NCI-H2196 treated with DMSO at 0.1 percent for 48 hours (cell line): ENCODE results near the gene MAMDC2.
"Not testable (repeated sequence)": the region's sequence is repeated elsewhere in the genome, so short reads cannot be mapped to it uniquely, and the experiment has no call there.

Source experiments
- DNase-seq: peaks from one replicate; lab custom pipeline; 2025; ENCODE audit not compliant: unreplicated experiment; lab: John Stamatoyannopoulos, UW

MAMDC2 gene

GRCh38 chr9:70036641-70037040, 7.0 kb upstream of the MAMDC2 start:
- no peak for DNase-seq

- not testable (repeated sequence) for DNase-seq
These were observed 5.5 kb upstream of the MAMDC2 start for GRCh38 chr9:70038171-70038621.

- no peak for DNase-seq
These were observed 3.2 kb upstream of the MAMDC2 start for GRCh38 chr9:70040376-70040903.

- no peak for DNase-seq
These were observed 1.0 kb upstream of the MAMDC2 start for GRCh38 chr9:70042461-70043215.

GRCh38 chr9:70043285-70043684, 363 bp upstream of the MAMDC2 start:
- no peak for DNase-seq

- DNase-seq = no peak
These were observed 1.1 kb downstream of the MAMDC2 start for GRCh38 chr9:70044490-70045307.

GRCh38 chr9:70045452-70045851, 1.8 kb downstream of the MAMDC2 start:
- no peak for DNase-seq

- DNase-seq = no peak
These were observed 2.8 kb downstream of the MAMDC2 start for GRCh38 chr9:70046274-70047070.

GRCh38 chr9:70049236-70049635, 5.6 kb downstream of the MAMDC2 start:
- no peak for DNase-seq

GRCh38 chr9:70049672-70050271, 6.1 kb downstream of the MAMDC2 start:
- DNase-seq = no peak

GRCh38 chr9:70052768-70053167, 9.1 kb downstream of the MAMDC2 start:
- DNase-seq = no peak

GRCh38 chr9:70053864-70054263, 10.2 kb downstream of the MAMDC2 start:
- peak; percentile 41 for DNase-seq

GRCh38 chr9:70054521-70054920, 10.9 kb downstream of the MAMDC2 start:
- no peak for DNase-seq

- DNase-seq = no peak
These were observed 12.0 kb downstream of the MAMDC2 start for GRCh38 chr9:70055406-70056210.

- no peak for DNase-seq
These were observed 12.7 kb downstream of the MAMDC2 start for GRCh38 chr9:70056211-70056944.

GRCh38 chr9:70058569-70059116, 15.0 kb downstream of the MAMDC2 start:
- DNase-seq = no peak

GRCh38 chr9:70060148-70060882, 16.7 kb downstream of the MAMDC2 start:
- no peak for DNase-seq

GRCh38 chr9:70060883-70061507, 17.3 kb downstream of the MAMDC2 start:
- no peak for DNase-seq
